HG02884 (cell line): ENCODE measurements around the gene OSBPL5.

ENCODE experiments used
- ATAC-seq: cut with Tn5 transposase; IDR thresholded peaks from one replicate; pipeline ENCODE4 v1.9.1; 2021; ENCODE audit warnings: mild to moderate bottlenecking, moderate library complexity; ENCODE audit not compliant: unreplicated experiment

Gene OSBPL5

GRCh38 chr11:3165152-3165705 lies at the start of gene OSBPL5:
Gene OSBPL5, minus strand, starts transcription at chr11:3165310. Its CDS starts 36,162 bp downstream, at chr11:3129148.
- no peak for ATAC-seq

- ATAC-seq = no peak
Measured at GRCh38 chr11:3214420-3214699, 49.2 kb upstream of the OSBPL5 start.

GRCh38 chr11:3213659-3214419 lies 48.7 kb upstream of the OSBPL5 start:
- ATAC-seq = no peak

- no peak for ATAC-seq
Measured at GRCh38 chr11:3208272-3208671, 43.2 kb upstream of the OSBPL5 start.

GRCh38 chr11:3207526-3208189 lies 42.5 kb upstream of the OSBPL5 start:
- ATAC-seq = no peak

GRCh38 chr11:3206922-3207204 lies 41.8 kb upstream of the OSBPL5 start:
- no peak for ATAC-seq

GRCh38 chr11:3206156-3206921 lies 41.2 kb upstream of the OSBPL5 start:
- no peak for ATAC-seq

GRCh38 chr11:3205261-3206155 lies 40.4 kb upstream of the OSBPL5 start:
- ATAC-seq = no peak

GRCh38 chr11:3204141-3205015 lies 39.3 kb upstream of the OSBPL5 start:
- no peak for ATAC-seq

- no peak for ATAC-seq
Measured at GRCh38 chr11:3203221-3204043, 38.3 kb upstream of the OSBPL5 start.

GRCh38 chr11:3202759-3203158 lies 37.6 kb upstream of the OSBPL5 start:
- no peak for ATAC-seq

GRCh38 chr11:3202305-3202704 lies 37.2 kb upstream of the OSBPL5 start:
- ATAC-seq = no peak

GRCh38 chr11:3201677-3202181 lies 36.6 kb upstream of the OSBPL5 start:
- no peak for ATAC-seq

GRCh38 chr11:3201112-3201581 lies 36.0 kb upstream of the OSBPL5 start:
- ATAC-seq = no peak

- ATAC-seq = no peak
Measured at GRCh38 chr11:3200388-3201111, 35.4 kb upstream of the OSBPL5 start.

GRCh38 chr11:3199537-3200295 lies 34.6 kb upstream of the OSBPL5 start:
- ATAC-seq = no peak

GRCh38 chr11:3198815-3199214 lies 33.7 kb upstream of the OSBPL5 start:
- ATAC-seq = no peak
